GM04503 (cell line): ENCODE results near the gene ONECUT2.
A peak's percentile ranks its signal among the peaks of the same experiment; 100 is the strongest.
"Not testable (repeated sequence)": the region's sequence is repeated elsewhere in the genome, so short reads cannot be mapped to it uniquely, and the experiment has no call there.

Experiments
- DNase-seq: peaks from one replicate; pipeline ENCODE4 v3.0.0-alpha.2; 2012; ENCODE audit warnings: low read depth

The ONECUT2 gene

GRCh38 chr18:57446322-57446721, 11.1 kb downstream of the ONECUT2 start:
- no peak for DNase-seq

GRCh38 chr18:57447154-57447621, 12.0 kb downstream of the ONECUT2 start:
- DNase-seq: no peak

GRCh38 chr18:57455576-57456129, 20.5 kb downstream of the ONECUT2 start:
- DNase-seq: no peak

DNA sequence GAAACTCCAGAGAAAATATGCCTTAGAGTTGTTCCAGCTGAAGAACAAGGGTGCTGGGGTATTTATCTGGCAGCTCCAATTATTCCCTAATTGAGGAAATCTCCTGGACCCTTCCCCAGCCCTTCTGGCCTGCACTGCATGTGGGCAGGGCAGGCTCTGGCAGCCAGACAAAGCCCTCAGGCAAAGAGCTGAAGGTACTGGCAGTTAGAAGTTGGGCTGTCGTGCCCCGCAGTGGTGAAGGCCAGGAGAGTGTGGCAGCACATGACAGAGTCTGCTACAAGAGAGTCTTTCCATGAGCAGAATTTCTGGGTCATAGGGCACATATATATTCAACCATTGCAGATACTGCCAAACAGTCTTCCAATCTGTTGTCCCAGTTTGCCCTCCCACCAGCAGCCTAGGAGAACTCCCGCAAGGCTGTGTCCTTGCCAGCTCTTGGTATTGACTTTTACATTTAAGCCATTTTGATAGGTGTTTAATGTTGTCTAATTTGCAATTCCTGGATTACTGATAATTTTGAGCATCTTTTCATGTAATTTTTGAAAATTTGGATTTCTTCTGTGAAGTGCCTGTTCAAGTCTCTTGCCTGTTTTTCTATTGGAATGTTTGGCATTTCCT, 26.6 kb downstream of the ONECUT2 start:
- DNase-seq: no peak

- DNase-seq: no peak
These were observed 31.1 kb downstream of the ONECUT2 start for GRCh38 chr18:57466307-57466706.

- no peak for DNase-seq
These were observed 31.7 kb downstream of the ONECUT2 start for GRCh38 chr18:57466745-57467409.

DNA sequence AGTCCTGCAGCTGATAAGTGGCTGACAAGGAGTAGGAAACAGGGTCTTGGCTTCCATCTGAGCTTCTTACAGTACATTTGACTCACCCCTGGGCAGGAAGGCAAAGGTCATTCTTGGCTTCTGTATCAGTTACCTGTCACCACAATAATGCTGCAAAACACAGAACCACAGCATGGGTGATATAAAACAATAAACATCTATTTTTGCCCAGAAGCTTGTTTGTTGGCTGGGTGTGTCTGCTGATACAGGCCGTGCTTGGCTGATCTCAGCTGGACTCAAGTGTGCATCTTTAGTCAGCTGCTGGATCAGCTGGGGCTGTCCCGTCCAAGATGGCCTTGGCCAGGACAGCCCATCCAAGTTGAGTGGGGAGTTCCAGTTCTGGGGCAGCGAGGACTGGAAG, 34.7 kb downstream of the ONECUT2 start:
- no peak for DNase-seq

- no peak for DNase-seq
These were observed 40.2 kb downstream of the ONECUT2 start for GRCh38 chr18:57475408-57475807.

- DNase-seq: no peak
These were observed 40.7 kb downstream of the ONECUT2 start for GRCh38 chr18:57475903-57476302.

DNA sequence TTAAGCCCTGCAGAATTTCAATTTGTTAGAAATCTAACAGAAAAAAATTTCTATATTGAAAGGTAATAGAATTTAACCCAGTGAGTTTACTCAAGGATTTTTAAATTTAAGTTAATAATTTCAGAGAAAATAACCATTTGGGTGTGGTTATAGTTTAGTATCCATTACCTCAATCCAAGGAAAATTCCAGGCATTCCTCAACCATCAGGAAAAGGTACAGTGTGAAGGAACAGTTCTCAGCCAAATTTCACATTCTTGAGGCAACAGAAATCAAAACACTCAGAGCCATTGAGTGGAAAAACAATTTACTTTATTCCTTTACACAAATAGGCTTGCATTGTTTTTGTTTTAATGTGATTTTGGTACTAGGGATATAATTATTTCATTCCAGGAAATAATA, 45.6 kb downstream of the ONECUT2 start:
- DNase-seq: no peak

- DNase-seq: peak; percentile 32
These were observed 62.5 kb downstream of the ONECUT2 start for GRCh38 chr18:57497372-57498294.

DNA sequence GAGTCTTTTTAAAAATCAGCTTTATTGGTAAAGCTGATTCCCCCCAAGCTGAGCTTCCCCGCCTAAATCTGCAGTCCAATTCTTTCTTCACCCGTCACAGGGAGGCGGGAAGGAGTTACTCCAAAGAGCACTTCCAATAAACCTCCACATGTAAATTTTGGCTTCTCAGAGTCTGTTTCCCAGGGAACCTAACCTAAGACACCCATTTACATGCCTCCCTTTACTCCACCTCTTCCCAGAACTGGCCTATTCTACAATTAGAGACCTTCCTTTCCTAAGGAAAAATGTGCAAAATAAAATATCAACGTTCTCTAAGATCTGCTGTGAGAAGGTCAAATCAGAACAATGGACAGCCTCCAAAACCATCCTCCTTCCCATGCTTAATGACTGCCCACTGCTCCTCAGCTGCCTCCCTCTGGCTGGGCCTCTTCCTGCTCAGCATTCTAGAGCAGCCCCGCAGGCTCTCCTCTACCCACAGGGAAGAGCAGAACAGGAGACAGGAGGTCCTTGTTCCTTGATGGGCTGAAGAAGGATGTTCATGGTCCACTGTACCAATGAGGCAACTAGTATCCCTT, 63.6 kb downstream of the ONECUT2 start:
- DNase-seq: no peak

DNA sequence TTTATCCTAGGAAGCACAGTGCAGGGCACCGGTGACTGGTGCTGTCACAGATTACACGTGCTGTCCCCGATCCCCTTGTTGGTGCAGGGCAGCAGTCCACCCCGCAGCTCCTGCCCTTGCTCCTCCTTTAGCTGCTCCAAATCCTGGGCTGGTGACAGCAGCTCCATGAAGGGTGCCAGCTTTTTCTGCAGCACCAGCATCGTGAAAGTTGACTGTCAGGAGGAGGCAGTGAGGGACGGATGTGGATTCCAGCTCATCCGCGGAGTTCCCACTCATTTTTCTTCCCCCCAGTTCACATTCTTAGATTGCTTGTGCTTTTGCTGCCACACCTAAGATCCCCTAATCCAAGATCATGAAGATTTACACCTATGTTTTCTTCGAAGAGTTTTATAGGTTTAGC, 67.5 kb downstream of the ONECUT2 start:
- DNase-seq: no peak

DNA sequence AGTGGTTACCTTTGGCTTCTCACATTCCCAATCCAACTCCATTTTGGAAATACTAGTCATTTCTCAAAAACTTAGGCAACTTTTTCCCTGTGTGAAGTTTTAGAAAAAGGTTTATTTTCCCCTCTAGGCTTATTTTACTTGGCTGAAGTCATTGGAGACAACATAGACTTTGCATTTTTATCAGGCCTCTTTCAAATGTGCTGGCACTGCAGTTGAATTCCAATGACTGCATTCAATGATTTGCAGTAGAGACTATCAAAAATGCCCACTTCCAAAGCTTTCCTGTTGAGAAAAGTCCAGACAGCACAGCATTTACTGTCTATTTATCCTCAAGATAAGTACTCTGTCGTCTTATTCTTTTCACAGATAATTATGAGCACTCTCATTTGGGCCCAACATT, 70.1 kb downstream of the ONECUT2 start:
- no peak for DNase-seq

GRCh38 chr18:57516056-57516455, 80.9 kb downstream of the ONECUT2 start:
- DNase-seq: no peak

GRCh38 chr18:57518533-57518932, 83.4 kb downstream of the ONECUT2 start:
- no peak for DNase-seq

DNA sequence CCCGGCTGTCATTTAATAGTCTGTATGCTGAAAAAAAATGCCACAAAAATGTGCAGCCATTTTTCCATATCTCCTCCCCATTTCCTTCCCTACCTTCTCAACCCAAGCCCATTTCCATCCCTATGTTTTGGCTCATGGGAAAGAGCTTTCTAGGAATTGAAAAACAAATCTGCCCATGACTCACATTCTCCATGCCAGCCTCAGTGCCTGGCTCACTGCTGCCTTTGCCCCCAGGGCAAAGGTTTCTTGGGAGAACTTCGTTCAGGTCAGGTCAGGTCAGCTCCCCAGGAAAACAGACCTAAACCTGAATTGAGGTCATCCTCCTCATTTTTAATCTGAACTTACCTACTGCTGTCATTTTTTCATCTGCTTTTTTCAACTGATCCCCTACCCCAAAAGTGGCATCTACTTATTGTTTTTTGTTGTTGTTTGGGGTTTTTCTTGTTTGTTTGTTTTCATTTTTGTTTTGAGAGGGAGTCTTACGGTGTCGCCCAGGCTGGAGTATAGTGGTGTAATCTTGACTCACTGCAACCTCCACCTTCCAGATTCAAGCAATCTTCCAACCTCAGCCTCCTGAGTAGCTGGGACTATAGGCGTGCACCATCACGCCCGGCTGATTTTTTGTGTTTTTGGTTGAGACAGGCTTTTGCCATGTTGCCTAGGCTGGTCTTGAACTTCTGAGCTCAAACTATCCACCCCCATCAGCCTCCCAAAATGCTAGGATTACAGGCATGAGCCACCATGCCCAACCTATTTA, 84.7 kb downstream of the ONECUT2 start:
- DNase-seq: no peak

GRCh38 chr18:57522348-57522747, 87.2 kb downstream of the ONECUT2 start:
- DNase-seq: not testable (repeated sequence)

GRCh38 chr18:57523171-57523956, 88.2 kb downstream of the ONECUT2 start:
- no peak for DNase-seq

DNA sequence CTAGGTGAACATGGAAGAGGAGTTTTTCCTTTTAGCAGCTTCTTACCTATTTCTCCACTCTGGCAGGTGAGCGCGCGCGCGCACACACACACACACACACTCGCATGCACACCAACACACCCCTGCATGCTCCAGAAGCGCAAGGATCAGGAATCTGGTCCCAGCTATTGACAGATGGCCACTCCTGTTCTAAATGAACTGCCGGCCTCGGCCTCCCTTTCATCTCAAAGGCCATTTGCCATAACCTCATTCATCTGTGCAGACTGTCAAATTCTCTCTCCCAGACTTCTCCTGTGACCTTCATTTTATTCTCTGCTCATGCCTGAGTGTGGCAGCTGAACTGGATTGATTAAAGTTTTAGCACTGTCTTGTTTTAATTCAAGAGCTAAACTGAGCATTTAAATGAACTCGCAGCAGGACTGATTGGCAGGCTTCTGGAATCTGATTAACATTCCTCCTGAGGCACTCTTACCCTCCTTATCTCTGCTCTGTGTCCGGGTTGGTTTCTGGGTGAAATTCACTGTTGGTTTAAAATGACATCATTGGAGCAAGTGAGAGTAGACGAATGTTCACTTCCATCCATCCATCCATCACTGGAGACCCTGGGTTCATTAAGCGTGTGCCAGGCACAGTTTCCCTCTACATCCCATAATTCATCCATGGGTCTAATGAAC, 92.5 kb downstream of the ONECUT2 start:
- DNase-seq: no peak
